ENCODE measurements around the gene ARID5A. TPM values are rescaled to one million over a fixed set of nuclear protein-coding genes. Genes with fewer than 3 reads are reported as not detected.

Gene ARID5A
- total and polyA plus RNA-seq, 2 of the 13 experiments (the other 11 are each of a cell fraction or from before 2014, with no cell fraction given), result 6.0 to 9.5 TPM

DNA sequence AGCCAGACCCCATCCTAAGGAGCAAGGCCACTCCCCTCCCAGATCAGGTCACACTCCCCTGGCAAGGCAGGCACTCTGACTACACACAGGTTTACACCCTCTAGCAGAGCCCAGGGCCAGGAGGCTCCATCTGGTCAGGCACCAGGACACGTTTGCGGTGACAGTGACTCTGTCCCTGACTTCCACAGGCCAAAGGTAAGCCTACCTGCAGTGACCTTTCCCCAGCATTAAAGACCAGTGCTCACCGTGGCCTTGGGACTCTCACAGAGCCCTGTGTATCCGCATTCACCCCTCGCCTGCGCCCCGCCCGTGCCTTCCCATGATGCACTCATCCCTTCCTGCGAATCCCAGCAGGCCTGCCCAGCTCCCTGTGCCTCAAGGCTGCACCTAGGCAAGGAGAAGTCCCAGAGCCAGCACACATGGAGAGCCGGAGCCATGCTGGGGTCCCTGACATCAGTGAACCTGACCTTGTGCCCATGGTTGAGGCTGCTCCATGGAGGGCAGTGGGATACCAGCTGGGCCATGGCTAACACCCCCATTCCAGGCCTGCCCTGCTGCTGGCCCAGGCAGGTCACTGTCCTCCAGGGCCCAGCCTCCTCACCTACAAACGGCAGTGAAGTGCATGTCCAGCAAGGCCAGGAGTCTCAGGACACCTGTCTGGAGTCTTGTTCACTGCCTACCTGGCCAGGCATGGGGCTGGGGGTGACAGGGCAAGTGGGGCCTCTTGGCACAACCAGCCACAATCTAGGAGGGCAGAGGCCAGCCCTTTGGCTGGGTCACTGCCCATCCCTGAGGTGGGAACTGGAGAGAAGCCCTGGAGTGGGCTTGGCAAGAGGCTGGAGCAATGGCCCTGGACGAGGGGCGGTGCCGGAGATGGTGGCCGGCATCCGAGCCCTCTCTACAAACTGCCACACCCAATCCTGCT, 34.4 kb upstream of the ARID5A start (continued):
- TF ChIP-seq HOXA3 (CRISPR knock-in tag; IDR thresholded peaks at IDR 0.05) (peak; percentile 78), RARG (CRISPR knock-in tag; IDR thresholded peaks at IDR 0.05; ENCODE audit: low read depth) (no peak), ZNF772 (CRISPR knock-in tag; IDR thresholded peaks at IDR 0.05) (0 out of 2 replicates have a peak, but pooled peaks have one; percentile 68), ZNF720 (CRISPR knock-in tag; IDR thresholded peaks at IDR 0.05) (0 out of 2 replicates have a peak, but pooled peaks have one; percentile 18), ZNF782 (CRISPR knock-in tag; IDR thresholded peaks at IDR 0.05; ENCODE audit: borderline replicate concordance) (no peak), ZNF776 (CRISPR knock-in tag; IDR thresholded peaks at IDR 0.05) (0 out of 2 replicates have a peak, but pooled peaks have one; percentile 60), AKAP8 (CRISPR knock-in tag; IDR thresholded peaks at IDR 0.05) (no peak), TBL1XR1 (IDR thresholded peaks at IDR 0.05; ENCODE audit: borderline replicate concordance, low read length, partially characterized antibody) (no peak), KDM2A (CRISPR knock-in tag; IDR thresholded peaks at IDR 0.05; ENCODE audit: borderline replicate concordance, low read depth) (no peak; the same call in 1 of the 2 replicates)
- TF ChIP-seq, protein P1, sequence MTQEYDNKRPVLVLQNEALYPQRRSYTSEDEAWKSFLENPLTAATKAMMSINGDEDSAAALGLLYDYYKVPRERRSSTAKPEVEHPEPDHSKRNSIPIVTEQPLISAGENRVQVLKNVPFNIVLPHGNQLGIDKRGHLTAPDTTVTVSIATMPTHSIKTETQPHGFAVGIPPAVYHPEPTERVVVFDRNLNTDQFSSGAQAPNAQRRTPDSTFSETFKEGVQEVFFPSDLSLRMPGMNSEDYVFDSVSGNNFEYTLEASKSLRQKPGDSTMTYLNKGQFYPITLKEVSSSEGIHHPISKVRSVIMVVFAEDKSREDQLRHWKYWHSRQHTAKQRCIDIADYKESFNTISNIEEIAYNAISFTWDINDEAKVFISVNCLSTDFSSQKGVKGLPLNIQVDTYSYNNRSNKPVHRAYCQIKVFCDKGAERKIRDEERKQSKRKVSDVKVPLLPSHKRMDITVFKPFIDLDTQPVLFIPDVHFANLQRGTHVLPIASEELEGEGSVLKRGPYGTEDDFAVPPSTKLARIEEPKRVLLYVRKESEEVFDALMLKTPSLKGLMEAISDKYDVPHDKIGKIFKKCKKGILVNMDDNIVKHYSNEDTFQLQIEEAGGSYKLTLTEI (CRISPR knock-in tag; conservative IDR thresholded peaks at IDR 0.05), result no peak
- TF ChIP-seq, protein P2, sequence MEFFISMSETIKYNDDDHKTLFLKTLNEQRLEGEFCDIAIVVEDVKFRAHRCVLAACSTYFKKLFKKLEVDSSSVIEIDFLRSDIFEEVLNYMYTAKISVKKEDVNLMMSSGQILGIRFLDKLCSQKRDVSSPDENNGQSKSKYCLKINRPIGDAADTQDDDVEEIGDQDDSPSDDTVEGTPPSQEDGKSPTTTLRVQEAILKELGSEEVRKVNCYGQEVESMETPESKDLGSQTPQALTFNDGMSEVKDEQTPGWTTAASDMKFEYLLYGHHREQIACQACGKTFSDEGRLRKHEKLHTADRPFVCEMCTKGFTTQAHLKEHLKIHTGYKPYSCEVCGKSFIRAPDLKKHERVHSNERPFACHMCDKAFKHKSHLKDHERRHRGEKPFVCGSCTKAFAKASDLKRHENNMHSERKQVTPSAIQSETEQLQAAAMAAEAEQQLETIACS (CRISPR knock-in tag; IDR thresholded peaks at IDR 0.05), result no peak
- TF ChIP-seq, protein P3, sequence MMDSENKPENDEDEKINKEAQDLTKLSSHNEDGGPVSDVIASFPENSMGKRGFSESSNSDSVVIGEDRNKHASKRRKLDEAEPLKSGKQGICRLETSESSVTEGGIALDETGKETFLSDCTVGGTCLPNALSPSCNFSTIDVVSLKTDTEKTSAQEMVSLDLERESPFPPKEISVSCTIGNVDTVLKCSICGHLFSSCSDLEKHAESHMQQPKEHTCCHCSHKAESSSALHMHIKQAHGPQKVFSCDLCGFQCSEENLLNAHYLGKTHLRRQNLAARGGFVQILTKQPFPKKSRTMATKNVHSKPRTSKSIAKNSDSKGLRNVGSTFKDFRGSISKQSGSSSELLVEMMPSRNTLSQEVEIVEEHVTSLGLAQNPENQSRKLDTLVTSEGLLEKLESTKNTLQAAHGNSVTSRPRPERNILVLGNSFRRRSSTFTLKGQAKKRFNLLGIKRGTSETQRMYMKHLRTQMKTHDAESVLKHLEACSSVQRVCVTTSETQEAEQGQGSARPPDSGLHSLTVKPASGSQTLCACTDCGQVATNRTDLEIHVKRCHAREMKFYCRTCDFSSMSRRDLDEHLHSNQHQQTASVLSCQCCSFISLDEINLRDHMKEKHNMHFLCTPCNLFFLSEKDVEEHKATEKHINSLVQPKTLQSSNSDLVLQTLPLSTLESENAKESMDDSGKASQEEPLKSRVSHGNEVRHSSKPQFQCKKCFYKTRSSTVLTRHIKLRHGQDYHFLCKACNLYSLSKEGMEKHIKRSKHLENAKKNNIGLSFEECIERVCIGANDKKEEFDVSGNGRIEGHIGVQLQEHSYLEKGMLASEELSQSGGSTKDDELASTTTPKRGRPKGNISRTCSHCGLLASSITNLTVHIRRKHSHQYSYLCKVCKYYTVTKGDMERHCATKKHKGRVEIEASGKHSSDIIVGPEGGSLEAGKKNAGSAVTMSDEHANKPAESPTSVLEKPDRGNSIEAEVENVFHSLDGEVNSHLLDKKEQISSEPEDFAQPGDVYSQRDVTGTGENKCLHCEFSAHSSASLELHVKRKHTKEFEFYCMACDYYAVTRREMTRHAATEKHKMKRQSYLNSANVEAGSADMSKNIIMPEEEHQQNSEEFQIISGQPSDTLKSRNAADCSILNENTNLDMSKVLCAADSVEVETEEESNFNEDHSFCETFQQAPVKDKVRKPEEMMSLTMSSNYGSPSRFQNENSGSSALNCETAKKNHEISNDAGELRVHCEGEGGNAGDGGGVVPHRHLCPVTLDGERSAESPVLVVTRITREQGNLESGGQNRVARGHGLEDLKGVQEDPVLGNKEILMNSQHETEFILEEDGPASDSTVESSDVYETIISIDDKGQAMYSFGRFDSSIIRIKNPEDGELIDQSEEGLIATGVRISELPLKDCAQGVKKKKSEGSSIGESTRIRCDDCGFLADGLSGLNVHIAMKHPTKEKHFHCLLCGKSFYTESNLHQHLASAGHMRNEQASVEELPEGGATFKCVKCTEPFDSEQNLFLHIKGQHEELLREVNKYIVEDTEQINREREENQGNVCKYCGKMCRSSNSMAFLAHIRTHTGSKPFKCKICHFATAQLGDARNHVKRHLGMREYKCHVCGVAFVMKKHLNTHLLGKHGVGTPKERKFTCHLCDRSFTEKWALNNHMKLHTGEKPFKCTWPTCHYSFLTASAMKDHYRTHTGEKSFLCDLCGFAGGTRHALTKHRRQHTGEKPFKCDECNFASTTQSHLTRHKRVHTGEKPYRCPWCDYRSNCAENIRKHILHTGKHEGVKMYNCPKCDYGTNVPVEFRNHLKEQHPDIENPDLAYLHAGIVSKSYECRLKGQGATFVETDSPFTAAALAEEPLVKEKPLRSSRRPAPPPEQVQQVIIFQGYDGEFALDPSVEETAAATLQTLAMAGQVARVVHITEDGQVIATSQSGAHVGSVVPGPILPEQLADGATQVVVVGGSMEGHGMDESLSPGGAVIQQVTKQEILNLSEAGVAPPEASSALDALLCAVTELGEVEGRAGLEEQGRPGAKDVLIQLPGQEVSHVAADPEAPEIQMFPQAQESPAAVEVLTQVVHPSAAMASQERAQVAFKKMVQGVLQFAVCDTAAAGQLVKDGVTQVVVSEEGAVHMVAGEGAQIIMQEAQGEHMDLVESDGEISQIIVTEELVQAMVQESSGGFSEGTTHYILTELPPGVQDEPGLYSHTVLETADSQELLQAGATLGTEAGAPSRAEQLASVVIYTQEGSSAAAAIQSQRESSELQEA (CRISPR knock-in tag; IDR thresholded peaks at IDR 0.05; ENCODE audit: not compliant biosample characterization), result no peak
- TF ChIP-seq, protein P4, sequence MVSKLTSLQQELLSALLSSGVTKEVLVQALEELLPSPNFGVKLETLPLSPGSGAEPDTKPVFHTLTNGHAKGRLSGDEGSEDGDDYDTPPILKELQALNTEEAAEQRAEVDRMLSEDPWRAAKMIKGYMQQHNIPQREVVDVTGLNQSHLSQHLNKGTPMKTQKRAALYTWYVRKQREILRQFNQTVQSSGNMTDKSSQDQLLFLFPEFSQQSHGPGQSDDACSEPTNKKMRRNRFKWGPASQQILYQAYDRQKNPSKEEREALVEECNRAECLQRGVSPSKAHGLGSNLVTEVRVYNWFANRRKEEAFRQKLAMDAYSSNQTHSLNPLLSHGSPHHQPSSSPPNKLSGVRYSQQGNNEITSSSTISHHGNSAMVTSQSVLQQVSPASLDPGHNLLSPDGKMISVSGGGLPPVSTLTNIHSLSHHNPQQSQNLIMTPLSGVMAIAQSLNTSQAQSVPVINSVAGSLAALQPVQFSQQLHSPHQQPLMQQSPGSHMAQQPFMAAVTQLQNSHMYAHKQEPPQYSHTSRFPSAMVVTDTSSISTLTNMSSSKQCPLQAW (CRISPR knock-in tag; IDR thresholded peaks at IDR 0.05), result peak; percentile 78
